Measurements from ENCODE around the gene MACROD2.

DNA sequence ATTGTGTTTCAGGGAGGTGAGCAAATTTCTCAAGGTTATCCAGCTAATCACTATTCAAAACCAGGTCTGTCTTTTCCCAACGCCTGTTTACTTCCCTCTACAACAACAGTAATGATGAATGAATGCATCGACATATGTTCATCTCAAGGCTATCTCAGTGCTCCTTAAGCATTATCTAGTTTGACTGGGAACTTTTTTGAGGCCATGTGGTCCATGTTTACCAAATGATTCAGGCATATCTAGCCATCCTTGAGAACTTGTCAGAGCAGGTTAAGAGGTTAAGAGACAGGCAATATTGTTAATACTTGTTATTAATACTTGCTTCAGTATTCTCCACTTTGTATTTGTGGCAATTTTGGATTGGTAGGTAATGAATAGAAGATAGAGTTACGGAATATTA is 1380.5 kb downstream of the MACROD2 start:
- TF ChIP-seq, protein P1, sequence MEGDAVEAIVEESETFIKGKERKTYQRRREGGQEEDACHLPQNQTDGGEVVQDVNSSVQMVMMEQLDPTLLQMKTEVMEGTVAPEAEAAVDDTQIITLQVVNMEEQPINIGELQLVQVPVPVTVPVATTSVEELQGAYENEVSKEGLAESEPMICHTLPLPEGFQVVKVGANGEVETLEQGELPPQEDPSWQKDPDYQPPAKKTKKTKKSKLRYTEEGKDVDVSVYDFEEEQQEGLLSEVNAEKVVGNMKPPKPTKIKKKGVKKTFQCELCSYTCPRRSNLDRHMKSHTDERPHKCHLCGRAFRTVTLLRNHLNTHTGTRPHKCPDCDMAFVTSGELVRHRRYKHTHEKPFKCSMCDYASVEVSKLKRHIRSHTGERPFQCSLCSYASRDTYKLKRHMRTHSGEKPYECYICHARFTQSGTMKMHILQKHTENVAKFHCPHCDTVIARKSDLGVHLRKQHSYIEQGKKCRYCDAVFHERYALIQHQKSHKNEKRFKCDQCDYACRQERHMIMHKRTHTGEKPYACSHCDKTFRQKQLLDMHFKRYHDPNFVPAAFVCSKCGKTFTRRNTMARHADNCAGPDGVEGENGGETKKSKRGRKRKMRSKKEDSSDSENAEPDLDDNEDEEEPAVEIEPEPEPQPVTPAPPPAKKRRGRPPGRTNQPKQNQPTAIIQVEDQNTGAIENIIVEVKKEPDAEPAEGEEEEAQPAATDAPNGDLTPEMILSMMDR (IDR thresholded peaks at IDR 0.05): no peak
- no peak for TF ChIP-seq POLR2A (IDR thresholded peaks at IDR 0.05)
